ENCODE measurements around the gene PWP2. TPM values are rescaled to one million over a fixed set of nuclear protein-coding genes. Genes with fewer than 3 reads are reported as not detected.
"Not testable (repeated sequence)": the region's sequence is repeated elsewhere in the genome, so short reads cannot be mapped to it uniquely, and the experiment has no call there.

The PWP2 gene
- total and polyA plus RNA-seq, 2 donors (not counting 1 experiment from before 2014, with no cell fraction given): 3.6 to 13.5 TPM

GRCh38 chr21:44143996-44144395 is 36.8 kb downstream of the PWP2 start:
- H3K27me3 ChIP-seq (replicated peaks in 1 of 4; ENCODE audit: control extremely low read depth in 1 of 4, control insufficient read depth in 3 of 4, insufficient read depth in 4 of 4, low read length in 3 of 4); H3K9ac ChIP-seq (ENCODE audit: low read length); H3K4me2 ChIP-seq (replicated peaks; ENCODE audit: low read depth, low read length, poor library complexity, severe bottlenecking); H3K4me3 Mint-ChIP-seq; H3K4me3 ChIP-seq (ENCODE audit: control extremely low read depth in 1 of 5, extremely low read depth in 1 of 5, insufficient read depth in 1 of 5, low read depth in 2 of 5, low read length in 4 of 5); H2AFZ ChIP-seq (ENCODE audit: insufficient read depth, low read depth, low read length, poor library complexity, severe bottlenecking); H3K27ac Mint-ChIP-seq; intact Hi-C loops (cut with micrococcal nuclease); DNase-seq; H3K4me1 ChIP-seq (ENCODE audit: control insufficient read depth in 2 of 2, insufficient read depth in 2 of 2, low read length in 2 of 2); H3K36me3 ChIP-seq (replicated peaks in 1 of 2; ENCODE audit: control extremely low read depth in 1 of 2, control insufficient read depth in 1 of 2, extremely low read depth in 1 of 2, insufficient read depth in 2 of 2, low read length in 1 of 2); H3K4me1 Mint-ChIP-seq; H3K9me3 ChIP-seq (ENCODE audit: control extremely low read depth in 1 of 3, control insufficient read depth in 2 of 3, insufficient read depth in 1 of 3, low read length in 2 of 3); CTCF ChIA-PET; POLR2A ChIA-PET; H4K20me1 ChIP-seq (ENCODE audit: control insufficient read depth, insufficient read depth, low read length, poor library complexity, severe bottlenecking); H3K27me3 Mint-ChIP-seq; H3K79me2 ChIP-seq (ENCODE audit: control insufficient read depth, insufficient read depth, low read length); H3K9me3 Mint-ChIP-seq (ENCODE audit: insufficient read depth): not testable (repeated sequence)
- peak; percentile 10 for ATAC-seq (ENCODE audit: low read depth)
- no CpG with 5 or more reads among the region's 8 CpGs for WGBS (ENCODE audit: insufficient coverage)
- H3K27ac ChIP-seq (ENCODE audit: low read length in 2 of 2): peak overlapping the region in 1 of 2 donors; percentile 73

GRCh38 chr21:44144784-44145602 is 37.8 kb downstream of the PWP2 start:
- H3K9ac ChIP-seq (ENCODE audit: low read length); H3K9me3 Mint-ChIP-seq (ENCODE audit: insufficient read depth); H4K20me1 ChIP-seq (ENCODE audit: control insufficient read depth, insufficient read depth, low read length, poor library complexity, severe bottlenecking); POLR2A ChIA-PET; H3K27me3 ChIP-seq (replicated peaks in 1 of 4; ENCODE audit: control extremely low read depth in 1 of 4, control insufficient read depth in 3 of 4, insufficient read depth in 4 of 4, low read length in 3 of 4); H3K9me3 ChIP-seq (ENCODE audit: control extremely low read depth in 1 of 3, control insufficient read depth in 2 of 3, insufficient read depth in 1 of 3, low read length in 2 of 3); H3K4me1 ChIP-seq (ENCODE audit: control insufficient read depth in 2 of 2, insufficient read depth in 2 of 2, low read length in 2 of 2); H3K4me1 Mint-ChIP-seq; H3K27me3 Mint-ChIP-seq; H3K79me2 ChIP-seq (ENCODE audit: control insufficient read depth, insufficient read depth, low read length); H3K4me3 ChIP-seq (ENCODE audit: control extremely low read depth in 1 of 5, extremely low read depth in 1 of 5, insufficient read depth in 1 of 5, low read depth in 2 of 5, low read length in 4 of 5); CTCF ChIA-PET; H3K4me3 Mint-ChIP-seq; H3K27ac Mint-ChIP-seq; H2AFZ ChIP-seq (ENCODE audit: insufficient read depth, low read depth, low read length, poor library complexity, severe bottlenecking); H3K36me3 ChIP-seq (replicated peaks in 1 of 2; ENCODE audit: control extremely low read depth in 1 of 2, control insufficient read depth in 1 of 2, extremely low read depth in 1 of 2, insufficient read depth in 2 of 2, low read length in 1 of 2); DNase-seq; H3K4me2 ChIP-seq (replicated peaks; ENCODE audit: low read depth, low read length, poor library complexity, severe bottlenecking); intact Hi-C loops (cut with micrococcal nuclease): not testable (repeated sequence)
- peak overlapping the region in 1 of 2 donors; percentile 60 for H3K27ac ChIP-seq (ENCODE audit: low read length in 2 of 2)
- ATAC-seq (ENCODE audit: low read depth): peak; percentile 14
- no CpG with 5 or more reads among the region's 22 CpGs for WGBS (ENCODE audit: insufficient coverage)

GRCh38 chr21:44145616-44146015 is 38.4 kb downstream of the PWP2 start:
- H3K4me1 ChIP-seq (ENCODE audit: control insufficient read depth in 2 of 2, insufficient read depth in 2 of 2, low read length in 2 of 2); DNase-seq; H3K9ac ChIP-seq (ENCODE audit: low read length); H3K79me2 ChIP-seq (ENCODE audit: control insufficient read depth, insufficient read depth, low read length); CTCF ChIA-PET; H3K27me3 ChIP-seq (replicated peaks in 1 of 4; ENCODE audit: control extremely low read depth in 1 of 4, control insufficient read depth in 3 of 4, insufficient read depth in 4 of 4, low read length in 3 of 4); intact Hi-C loops (cut with micrococcal nuclease); H3K9me3 Mint-ChIP-seq (ENCODE audit: insufficient read depth); H2AFZ ChIP-seq (ENCODE audit: insufficient read depth, low read depth, low read length, poor library complexity, severe bottlenecking); H4K20me1 ChIP-seq (ENCODE audit: control insufficient read depth, insufficient read depth, low read length, poor library complexity, severe bottlenecking); H3K4me3 Mint-ChIP-seq; H3K27ac Mint-ChIP-seq; H3K4me1 Mint-ChIP-seq; H3K4me2 ChIP-seq (replicated peaks; ENCODE audit: low read depth, low read length, poor library complexity, severe bottlenecking); H3K4me3 ChIP-seq (ENCODE audit: control extremely low read depth in 1 of 5, extremely low read depth in 1 of 5, insufficient read depth in 1 of 5, low read depth in 2 of 5, low read length in 4 of 5); H3K27me3 Mint-ChIP-seq; H3K9me3 ChIP-seq (ENCODE audit: control extremely low read depth in 1 of 3, control insufficient read depth in 2 of 3, insufficient read depth in 1 of 3, low read length in 2 of 3); POLR2A ChIA-PET; H3K36me3 ChIP-seq (replicated peaks in 1 of 2; ENCODE audit: control extremely low read depth in 1 of 2, control insufficient read depth in 1 of 2, extremely low read depth in 1 of 2, insufficient read depth in 2 of 2, low read length in 1 of 2): not testable (repeated sequence)
- peak; percentile 50 for ATAC-seq (ENCODE audit: low read depth)
- no CpG with 5 or more reads among the region's 12 CpGs for WGBS (ENCODE audit: insufficient coverage)
- peak overlapping the region in 1 of 2 donors; percentile 60 for H3K27ac ChIP-seq (ENCODE audit: low read length in 2 of 2)

- H3K4me1 Mint-ChIP-seq; intact Hi-C loops (cut with micrococcal nuclease); H3K9me3 Mint-ChIP-seq (ENCODE audit: insufficient read depth); H4K20me1 ChIP-seq (ENCODE audit: control insufficient read depth, insufficient read depth, low read length, poor library complexity, severe bottlenecking); H3K27ac ChIP-seq (ENCODE audit: low read length in 2 of 2); CTCF ChIA-PET; ATAC-seq (ENCODE audit: low read depth); H3K36me3 ChIP-seq (replicated peaks in 1 of 2; ENCODE audit: control extremely low read depth in 1 of 2, control insufficient read depth in 1 of 2, extremely low read depth in 1 of 2, insufficient read depth in 2 of 2, low read length in 1 of 2); H2AFZ ChIP-seq (ENCODE audit: insufficient read depth, low read depth, low read length, poor library complexity, severe bottlenecking); POLR2A ChIA-PET; H3K4me3 ChIP-seq (ENCODE audit: control extremely low read depth in 1 of 5, extremely low read depth in 1 of 5, insufficient read depth in 1 of 5, low read depth in 2 of 5, low read length in 4 of 5); H3K4me1 ChIP-seq (ENCODE audit: control insufficient read depth in 2 of 2, insufficient read depth in 2 of 2, low read length in 2 of 2); H3K9ac ChIP-seq (ENCODE audit: low read length); H3K9me3 ChIP-seq (ENCODE audit: control extremely low read depth in 1 of 3, control insufficient read depth in 2 of 3, insufficient read depth in 1 of 3, low read length in 2 of 3); H3K79me2 ChIP-seq (ENCODE audit: control insufficient read depth, insufficient read depth, low read length); H3K27me3 Mint-ChIP-seq; H3K4me3 Mint-ChIP-seq; H3K4me2 ChIP-seq (replicated peaks; ENCODE audit: low read depth, low read length, poor library complexity, severe bottlenecking); DNase-seq; H3K27me3 ChIP-seq (replicated peaks in 1 of 4; ENCODE audit: control extremely low read depth in 1 of 4, control insufficient read depth in 3 of 4, insufficient read depth in 4 of 4, low read length in 3 of 4); H3K27ac Mint-ChIP-seq: not testable (repeated sequence)
- no CpG with 5 or more reads among the region's 8 CpGs for WGBS (ENCODE audit: insufficient coverage)
Observed at GRCh38 chr21:44147108-44147507, 39.9 kb downstream of the PWP2 start.

All from B cell (primary cell).